K562 (cell line): ENCODE results near the gene HSF5.

Experiments used
- FOS ChIP-seq: IDR thresholded peaks from 3 replicates; pipeline ENCODE4 v1.6.1; 2011; ENCODE audit not compliant: insufficient read length; ENCODE audit errors: extremely low read depth
- HNRNPK ChIP-seq: fragments of 200-400 bp; formaldehyde crosslinking; IDR thresholded peaks from one replicate; pipeline ENCODE4 v1.6.1; 2018; ENCODE audit warnings: mild to moderate bottlenecking, low read depth, low read length; ENCODE audit not compliant: poor library complexity, severe bottlenecking
- KAT7 ChIP-seq: sonication (generic); formaldehyde crosslinking; IDR thresholded peaks from 2 replicates; pipeline ENCODE4 v1.8.0; 2022; ENCODE audit warnings: missing genetic modification reagents, mild to moderate bottlenecking, borderline replicate concordance
- MAFK ChIP-seq: IDR thresholded peaks from 2 replicates; pipeline ENCODE4 v1.6.1; 2011; ENCODE audit warnings: low read length, improper control_type of control experiment
- MYC ChIP-seq, 2 experiments: fragments of 250-450 bp in 1 of 2; sonication (Bioruptor Pico) in 1 of 2; IDR thresholded peaks; 2 replicates each; pipeline versions ENCODE4 v1.5.1 to v1.6.1; 2012 to 2021; ENCODE audit warnings: low read depth in 2 of 2, borderline replicate concordance in 1 of 2, improper control_type of control experiment in 1 of 2, low read length in 1 of 2, mild to moderate bottlenecking in 1 of 2, moderate library complexity in 1 of 2
- NFIC ChIP-seq: fragments of 450-650 bp; IDR thresholded peaks from 2 replicates; pipeline ENCODE4 v1.6.1; 2017; ENCODE audit warnings: mild to moderate bottlenecking, inconsistent platforms
- NFYB ChIP-seq: IDR thresholded peaks from 2 replicates; pipeline ENCODE4 v1.6.1; 2011; ENCODE audit warnings: mild to moderate bottlenecking, moderate library complexity; ENCODE audit not compliant: insufficient read length; ENCODE audit errors: extremely low read depth
- POLR2A ChIP-seq: fragments of 450-650 bp; conservative IDR thresholded peaks from 2 replicates; pipeline ENCODE4 v1.6.1; 2016
- RBFOX2 ChIP-seq: fragments of 200-400 bp; formaldehyde crosslinking; IDR thresholded peaks from 2 replicates; pipeline ENCODE4 v1.6.1; 2017; ENCODE audit warnings: low read depth, mild to moderate bottlenecking, low read length, moderate library complexity
- RFX7 ChIP-seq: fragments of 250-450 bp; sonication (Bioruptor Pico); IDR thresholded peaks from 2 replicates; pipeline ENCODE4 v1.5.1; 2021; ENCODE audit warnings: mild to moderate bottlenecking
- SP2 ChIP-seq: IDR thresholded peaks from 2 replicates; pipeline ENCODE4 v1.6.1; 2011; ENCODE audit warnings: mild to moderate bottlenecking, low read depth, low read length, moderate library complexity; ENCODE audit not compliant: poor library complexity, severe bottlenecking; ENCODE audit errors: extremely low read depth
- YY1 ChIP-seq, 3 experiments: IDR thresholded peaks; 2 replicates each; pipeline ENCODE4 v1.6.1; 2011; ENCODE audit warnings: low read length in 2 of 3, mild to moderate bottlenecking in 2 of 3, moderate library complexity in 2 of 3, borderline replicate concordance in 1 of 3, control low read depth in 1 of 3, low read depth in 1 of 3; ENCODE audit not compliant: insufficient read depth in 3 of 3, insufficient replicate concordance in 2 of 3, control insufficient read depth in 1 of 3, insufficient read length in 1 of 3; ENCODE audit errors: extremely low read depth in 1 of 3
- TF ChIP-seq, protein P1 (sequence below): fragments of 450-650 bp; IDR thresholded peaks from 2 replicates; pipeline ENCODE4 v1.6.1; 2014; ENCODE audit warnings: low read depth, mild to moderate bottlenecking, moderate library complexity, borderline replicate concordance
- TF ChIP-seq, protein P2 (sequence below), 2 experiments: fragments of 450-650 bp in 1 of 2; sonication (generic) in 1 of 2; formaldehyde crosslinking in 1 of 2; IDR thresholded peaks in 1 of 2; conservative IDR thresholded peaks in 1 of 2; 2 replicates each; pipeline versions ENCODE4 v1.6.1 to v1.8.1; 2016 to 2023; ENCODE audit warnings: mild to moderate bottlenecking in 2 of 2, moderate library complexity in 2 of 2, inconsistent platforms in 1 of 2, missing genetic modification reagents in 1 of 2

DNA sequence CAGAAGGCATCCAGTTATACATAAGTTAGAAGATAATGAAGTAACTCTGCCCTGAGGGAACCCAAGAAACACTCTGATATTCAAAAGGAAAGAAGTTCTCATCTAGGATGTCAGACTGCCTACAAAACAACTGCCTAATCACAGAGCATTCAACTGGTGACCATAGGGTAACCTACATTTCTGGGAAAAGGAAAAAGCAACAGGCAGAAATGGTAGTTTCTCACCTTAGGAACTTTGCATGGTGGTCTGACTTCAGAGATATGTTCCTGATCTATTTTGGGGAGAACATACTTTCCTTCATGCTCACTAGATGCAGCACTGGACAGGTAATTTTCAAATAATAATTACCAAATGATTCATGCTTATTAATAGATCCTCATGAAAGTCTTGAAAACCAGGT lies 87.4 kb downstream of the HSF5 start:
- TF ChIP-seq NFYB (no peak), NFIC (no peak), MYC (IDR thresholded peaks at IDR 0.05; ENCODE audit: low read depth, low read length) (no peak), MYC (CRISPR knock-in tag; IDR thresholded peaks at IDR 0.05; ENCODE audit: borderline replicate concordance, low read depth) (no peak), KAT7 (CRISPR knock-in tag) (no peak), MAFK (no peak), YY1 (IDR thresholded peaks at IDR 0.05; ENCODE audit: borderline replicate concordance in 1 of 3, control insufficient read depth in 1 of 3, extremely low read depth in 1 of 3, insufficient read depth in 3 of 3, insufficient read length in 1 of 3, insufficient replicate concordance in 2 of 3, low read depth in 1 of 3, low read length in 2 of 3) (no peak), RFX7 (no peak), HNRNPK (no peak), FOS (no peak), RBFOX2 (no peak), SP2 (no peak), POLR2A (no peak)
- TF ChIP-seq, protein P1, sequence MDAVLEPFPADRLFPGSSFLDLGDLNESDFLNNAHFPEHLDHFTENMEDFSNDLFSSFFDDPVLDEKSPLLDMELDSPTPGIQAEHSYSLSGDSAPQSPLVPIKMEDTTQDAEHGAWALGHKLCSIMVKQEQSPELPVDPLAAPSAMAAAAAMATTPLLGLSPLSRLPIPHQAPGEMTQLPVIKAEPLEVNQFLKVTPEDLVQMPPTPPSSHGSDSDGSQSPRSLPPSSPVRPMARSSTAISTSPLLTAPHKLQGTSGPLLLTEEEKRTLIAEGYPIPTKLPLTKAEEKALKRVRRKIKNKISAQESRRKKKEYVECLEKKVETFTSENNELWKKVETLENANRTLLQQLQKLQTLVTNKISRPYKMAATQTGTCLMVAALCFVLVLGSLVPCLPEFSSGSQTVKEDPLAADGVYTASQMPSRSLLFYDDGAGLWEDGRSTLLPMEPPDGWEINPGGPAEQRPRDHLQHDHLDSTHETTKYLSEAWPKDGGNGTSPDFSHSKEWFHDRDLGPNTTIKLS, result no peak
- TF ChIP-seq, protein P2, sequence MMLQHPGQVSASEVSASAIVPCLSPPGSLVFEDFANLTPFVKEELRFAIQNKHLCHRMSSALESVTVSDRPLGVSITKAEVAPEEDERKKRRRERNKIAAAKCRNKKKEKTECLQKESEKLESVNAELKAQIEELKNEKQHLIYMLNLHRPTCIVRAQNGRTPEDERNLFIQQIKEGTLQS (IDR thresholded peaks at IDR 0.05), result no peak
- TF ChIP-seq, protein P2 (CRISPR knock-in tag; conservative IDR thresholded peaks at IDR 0.05), result no peak
